Erythroblast (primary cell): ENCODE data around the gene HEXIM1.

Source experiments
- GATA1 ChIP-seq: IDR thresholded peaks from 2 replicates; pipeline ENCODE4 v1.6.1; 2011; ENCODE audit warnings: low read depth, mild to moderate bottlenecking, control low read depth, low read length, moderate library complexity
- POLR2A ChIP-seq: IDR thresholded peaks from 2 replicates; pipeline ENCODE4 v1.6.1; 2011; ENCODE audit warnings: mild to moderate bottlenecking, low read length

GRCh38 chr17:45115871-45116270 lies 32.4 kb upstream of the HEXIM1 start:
- TF ChIP-seq POLR2A (no peak), GATA1 (no peak)
